ENCODE measurements around the gene PWP2. TPM values are rescaled to one million over a fixed set of nuclear protein-coding genes. Genes with fewer than 3 reads are reported as not detected.

The PWP2 gene
- total RNA-seq, 1 experiment from 2014 or later: 6.0 TPM

- no CpG with 5 or more reads among the region's 15 CpGs for WGBS (ENCODE audit: extremely low coverage, insufficient read length, low lambda C conversion rate)
- no peaks in the 10 kb centered on the region for H3K23me2 ChIP-seq (ENCODE audit: insufficient read length, low read depth, low read length, poor library complexity, severe bottlenecking)
- no peak overlapping the region for H3K56ac ChIP-seq (ENCODE audit: insufficient read length, low read depth, low read length)
- H3K27ac ChIP-seq (ENCODE audit: insufficient read length, low read depth, low read length): no peak overlapping the region
- TF ChIP-seq CTCF (conservative IDR thresholded peaks at IDR 0.05): no peak
- H3K79me1 ChIP-seq (ENCODE audit: insufficient read depth, low read depth, low read length, poor library complexity, severe bottlenecking): no peaks in the 10 kb centered on the region
- no peak overlapping the region for H3K14ac ChIP-seq (ENCODE audit: insufficient read depth, low read length)
- H2AFZ ChIP-seq (ENCODE audit: low read length): no peak overlapping the region
- H3K4me1 ChIP-seq (ENCODE audit: insufficient read depth, low read length): no peaks in the 10 kb centered on the region
- no peak overlapping the region for H2BK12ac ChIP-seq (ENCODE audit: insufficient read length, low read depth, low read length)
- peak overlapping the region in 2 of 3 experiments; percentile 65 to 91; a peak in 4 of 7 replicates for H3K27ac Mint-ChIP-seq
- no peak overlapping the region for H4K91ac ChIP-seq (ENCODE audit: insufficient read length, low read depth, low read length)
- H3K9me3 Mint-ChIP-seq: no peaks in the 10 kb centered on the region; a peak in 1 of 5 replicates
- H3K4me3 Mint-ChIP-seq: no peak overlapping the region; a peak in 1 of 5 replicates
- no peaks in the 10 kb centered on the region for H4K20me1 ChIP-seq (ENCODE audit: control insufficient read depth, insufficient read depth, insufficient read length)
- no peak for DNase-seq
- H2BK20ac ChIP-seq (ENCODE audit: low read depth, low read length, poor library complexity, severe bottlenecking): no peak overlapping the region
- H3K4me1 Mint-ChIP-seq: peaks cover 10 to 13% of the 10 kb centered on the region in 2 experiments
- H3K27me3 Mint-ChIP-seq (ENCODE audit: low read depth): no peaks in the 10 kb centered on the region; the same call in 1 of the 2 replicates
- no peak overlapping the region for H3K9ac ChIP-seq (ENCODE audit: extremely low read depth, insufficient read length, low read length)
- H3K9me3 ChIP-seq (ENCODE audit: control insufficient read depth, low read depth, low read length): no peaks in the 10 kb centered on the region
- H3K4me2 ChIP-seq (ENCODE audit: insufficient read depth, insufficient read length, low read length): no peak overlapping the region
- H3K79me2 ChIP-seq (ENCODE audit: insufficient read depth, low read length): peaks cover 2% of the 10 kb centered on the region; the same call in 1 of the 2 replicates
- no peak overlapping the region for H4K5ac ChIP-seq (ENCODE audit: insufficient read length, low read depth, low read length)
- no peak overlapping the region for H2BK5ac ChIP-seq (ENCODE audit: insufficient read length, low read length)
- no peak overlapping the region for H3K4ac ChIP-seq (ENCODE audit: low read depth, low read length)
- H3K18ac ChIP-seq (ENCODE audit: insufficient read length, low read depth, low read length): no peak overlapping the region
- no peaks in the 10 kb centered on the region for H3K27me3 ChIP-seq (ENCODE audit: insufficient read depth, low read length)
- H4K8ac ChIP-seq (replicated peaks; ENCODE audit: insufficient read length, low read depth, low read length): no peak overlapping the region
- H2BK15ac ChIP-seq (ENCODE audit: low read depth, low read length): no peak overlapping the region
- H2BK120ac ChIP-seq (ENCODE audit: low read depth, low read length, poor library complexity, severe bottlenecking): no peak overlapping the region
- no peak overlapping the region for H3T11ph ChIP-seq (ENCODE audit: low read length)
- no peak overlapping the region for H2AK5ac ChIP-seq (ENCODE audit: insufficient read length, low read length)
- H3K36me3 Mint-ChIP-seq (ENCODE audit: insufficient read depth in 1 of 3, low read depth in 3 of 3): peaks cover 4 to 45% (median 23%) of the 10 kb centered on the region in 3 experiments; a peak in 6 of 7 replicates
- H3K23ac ChIP-seq (ENCODE audit: insufficient read length, low read depth, low read length): no peak overlapping the region
These were observed 40.0 kb upstream of the PWP2 start for GRCh38 chr21:44067011-44067839.

Data from H9 (cell line).